Upper lobe of left lung (tissue), 6 donors: ENCODE measurements around the gene CCDC92. TPM values are rescaled to one million over a fixed set of nuclear protein-coding genes. Genes with fewer than 3 reads are reported as not detected.

Source experiments
- ATAC-seq, 2 donors: fragments of 200-7000 bp; cut with Tn5 transposase; one replicate each; pipeline ENCODE4 v1.9.1; 2022; ENCODE audit warnings: mild to moderate bottlenecking in 2 of 2, moderate library complexity in 2 of 2; ENCODE audit not compliant: low FRiP score in 2 of 2
- DNase-seq, 2 donors: peaks; one replicate each; pipeline ENCODE4 v3.0.0-alpha.2; 2019 to 2020
- H3K27ac ChIP-seq, 4 donors: fragments of 200-600 bp; sonication (generic); one replicate each; pipeline ENCODE4 v1.5.1; 2016 to 2019
- H3K27me3 ChIP-seq, 4 donors: fragments of 200-600 bp; sonication (generic); one replicate each; pipeline ENCODE4 v1.5.1; 2017 to 2019
- H3K36me3 ChIP-seq, 4 donors: fragments of 200-600 bp; sonication (generic); one replicate each; pipeline ENCODE4 v1.5.1; 2016 to 2019
- H3K4me1 ChIP-seq, 4 donors: fragments of 200-600 bp; sonication (generic); one replicate each; pipeline ENCODE4 v1.5.1; 2018 to 2019
- H3K4me3 ChIP-seq, 4 donors: fragments of 200-600 bp; sonication (generic); one replicate each; pipeline ENCODE4 v1.5.1; 2017 to 2019; ENCODE audit warnings: mild to moderate bottlenecking in 2 of 4, moderate library complexity in 1 of 4
- H3K9me3 ChIP-seq, 4 donors: fragments of 200-600 bp; sonication (generic); one replicate each; pipeline ENCODE4 v1.5.1; 2018 to 2019
- EP300 ChIP-seq, 4 donors: sonication (generic); formaldehyde crosslinking; IDR thresholded peaks; one replicate each; pipeline ENCODE4 v1.5.1; 2017; ENCODE audit warnings: antibody characterized with exemption in 4 of 4, control low read depth in 2 of 4
- POLR2A ChIP-seq, 4 donors: fragments of 450-650 bp; IDR thresholded peaks; one replicate each; pipeline ENCODE4 v1.5.1; 2016 to 2017; ENCODE audit warnings: antibody characterized with exemption in 4 of 4, mild to moderate bottlenecking in 2 of 4
- POLR2AphosphoS5 ChIP-seq, 2 donors: sonication (generic); formaldehyde crosslinking; IDR thresholded peaks; one replicate each; pipeline ENCODE4 v1.5.1; 2017; ENCODE audit warnings: antibody characterized with exemption in 2 of 2
- WGBS, 2 donors: methylation state at CpG; one replicate each; pipeline ENCODE4 v1.1.5; 2017 to 2018; 5-methylcytosine and 5-hydroxymethylcytosine counted together
- total RNA-seq, 6 donors: library from RNA; depleted of rRNA in 4 of 6; stranded (reverse); fragments of >200 nt in 4 of 6; gene quantifications; one replicate each; pipeline versions ENCODE4 v1.1.0 to v1.2.1, GENCODE V29; 2016 to 2021
- TF ChIP-seq, protein P1 (sequence below), 6 experiments: fragments of 450-650 bp in 4 of 6; fragments of 200-600 bp in 2 of 6; sonication (generic) in 2 of 6; IDR thresholded peaks; one replicate each; pipeline ENCODE4 v1.5.1; 2016 to 2019; ENCODE audit warnings: antibody characterized with exemption in 6 of 6
- donor health status: DM: no; HTN: no; CAD: no; lungs with moderate emphysema.
- donor health status: DM: no; HTN: yes; CAD: no; lungs with severe emphysema.

CCDC92 gene
- total RNA-seq, 6 donors from 2014 or later, result 33.8 to 48.9 (median 43.7) TPM

- Histone ChIP-seq H3K27ac (no peak overlapping the region), H3K36me3 (peaks cover 6 to 35% (median 21%) of the 10 kb centered on the region in 4 donors), H3K4me3 (no peak overlapping the region), H3K9me3 (no peaks in the 10 kb centered on the region), H3K4me1 (peaks cover 0 to 3% (median 3%) of the 10 kb centered on the region in 4 donors), H3K27me3 (no peaks in the 10 kb centered on the region)
- no peak for ATAC-seq
- 87 to 92% methylated on average over 7 of the region's 7 CpGs for WGBS, 2 donors
- no peak for DNase-seq
- TF ChIP-seq, protein P1, sequence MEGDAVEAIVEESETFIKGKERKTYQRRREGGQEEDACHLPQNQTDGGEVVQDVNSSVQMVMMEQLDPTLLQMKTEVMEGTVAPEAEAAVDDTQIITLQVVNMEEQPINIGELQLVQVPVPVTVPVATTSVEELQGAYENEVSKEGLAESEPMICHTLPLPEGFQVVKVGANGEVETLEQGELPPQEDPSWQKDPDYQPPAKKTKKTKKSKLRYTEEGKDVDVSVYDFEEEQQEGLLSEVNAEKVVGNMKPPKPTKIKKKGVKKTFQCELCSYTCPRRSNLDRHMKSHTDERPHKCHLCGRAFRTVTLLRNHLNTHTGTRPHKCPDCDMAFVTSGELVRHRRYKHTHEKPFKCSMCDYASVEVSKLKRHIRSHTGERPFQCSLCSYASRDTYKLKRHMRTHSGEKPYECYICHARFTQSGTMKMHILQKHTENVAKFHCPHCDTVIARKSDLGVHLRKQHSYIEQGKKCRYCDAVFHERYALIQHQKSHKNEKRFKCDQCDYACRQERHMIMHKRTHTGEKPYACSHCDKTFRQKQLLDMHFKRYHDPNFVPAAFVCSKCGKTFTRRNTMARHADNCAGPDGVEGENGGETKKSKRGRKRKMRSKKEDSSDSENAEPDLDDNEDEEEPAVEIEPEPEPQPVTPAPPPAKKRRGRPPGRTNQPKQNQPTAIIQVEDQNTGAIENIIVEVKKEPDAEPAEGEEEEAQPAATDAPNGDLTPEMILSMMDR (IDR thresholded peaks at IDR 0.05), result no peak
- TF ChIP-seq POLR2A (IDR thresholded peaks at IDR 0.05) (no peak), POLR2AphosphoS5 (IDR thresholded peaks at IDR 0.05) (no peak), EP300 (IDR thresholded peaks at IDR 0.05) (no peak)
Observed at GRCh38 chr12:124013073-124013472, 40.4 kb upstream of the CCDC92 start.

DNA sequence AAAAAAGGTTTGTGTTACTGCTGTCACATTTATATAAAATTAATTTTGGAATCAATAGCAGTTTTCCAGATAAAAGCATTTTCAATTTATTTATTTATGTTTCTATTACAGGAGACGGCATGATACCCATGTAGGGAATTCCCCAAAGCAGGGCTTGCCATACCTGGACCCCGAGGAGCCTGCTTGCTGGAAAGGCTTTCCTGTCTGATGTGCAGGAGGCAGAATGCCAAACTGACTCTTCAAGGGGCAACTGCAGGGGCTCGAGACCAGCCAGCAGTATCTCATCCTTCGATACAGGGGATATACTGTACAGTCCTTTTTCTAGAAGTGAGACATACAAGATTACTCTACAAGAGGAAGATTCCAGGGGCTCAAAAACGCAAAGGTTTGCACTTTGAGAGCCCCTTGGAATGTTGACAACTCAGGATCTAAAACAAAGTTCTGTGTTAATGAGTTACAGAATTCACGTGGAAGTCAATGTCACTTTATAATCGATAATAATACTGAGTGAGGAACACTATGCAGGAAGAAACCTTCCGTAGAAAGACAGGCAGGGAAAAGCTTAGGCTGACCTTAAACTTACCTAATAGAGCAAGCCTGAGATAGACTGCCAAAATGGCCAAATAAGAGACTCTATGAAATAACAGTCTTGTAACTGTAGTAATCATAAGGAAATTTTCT, 38.9 kb upstream of the CCDC92 start:
- no peak for DNase-seq
- Histone ChIP-seq H3K36me3 (peaks cover 6 to 35% (median 21%) of the 10 kb centered on the region in 4 donors), H3K27ac (no peak overlapping the region), H3K4me3 (no peak overlapping the region), H3K9me3 (no peaks in the 10 kb centered on the region), H3K4me1 (peaks cover 3 to 18% (median 11%) of the 10 kb centered on the region in 4 donors), H3K27me3 (no peaks in the 10 kb centered on the region)
- TF ChIP-seq EP300 (IDR thresholded peaks at IDR 0.05), result no peak
- ATAC-seq, result no peak
- WGBS, 2 donors, result 79 to 85% methylated on average over 8 of the region's 8 CpGs

DNA sequence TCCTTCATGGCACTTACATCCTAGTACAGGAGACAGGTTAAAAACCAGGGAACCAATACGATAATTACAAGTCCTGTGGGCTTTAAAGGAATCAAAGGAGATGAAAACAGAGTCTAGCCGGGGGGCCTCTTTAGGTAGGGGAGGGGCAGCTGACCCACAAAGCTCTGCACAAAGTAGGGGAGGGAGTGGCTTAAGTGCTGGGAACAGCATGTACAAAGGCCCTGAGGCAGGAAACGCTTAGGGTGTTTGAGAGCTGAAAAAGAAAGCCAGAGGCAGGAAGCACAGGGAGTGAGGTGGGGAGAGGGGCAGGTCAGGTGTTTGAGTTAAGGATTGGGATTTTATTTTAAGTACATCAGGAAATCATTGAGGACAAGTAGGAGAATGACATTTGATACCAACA, 38.1 kb upstream of the CCDC92 start:
- DNase-seq (no peak), ATAC-seq (no peak)
- no peaks in the 10 kb centered on the region for H3K9me3 ChIP-seq
- H3K36me3 ChIP-seq, result peaks cover 6 to 39% (median 21%) of the 10 kb centered on the region in 4 donors
- TF ChIP-seq, protein P1 (IDR thresholded peaks at IDR 0.05), result no peak
- TF ChIP-seq EP300 (IDR thresholded peaks at IDR 0.05), result no peak
- no peak for TF ChIP-seq POLR2A (IDR thresholded peaks at IDR 0.05)
- no peak for TF ChIP-seq POLR2AphosphoS5 (IDR thresholded peaks at IDR 0.05)
- H3K27me3 ChIP-seq, result no peaks in the 10 kb centered on the region
- WGBS, 2 donors, result 83 to 84% methylated on average over 3 of the region's 3 CpGs
- H3K4me1 ChIP-seq, result peaks cover 3 to 27% (median 13%) of the 10 kb centered on the region in 4 donors
- no peak overlapping the region for H3K4me3 ChIP-seq
- no peak overlapping the region for H3K27ac ChIP-seq

- no peak for DNase-seq
- Histone ChIP-seq H3K36me3 (peaks cover 9 to 48% (median 21%) of the 10 kb centered on the region in 4 donors), H3K4me3 (no peak overlapping the region), H3K27ac (no peak overlapping the region), H3K9me3 (no peaks in the 10 kb centered on the region), H3K4me1 (peaks cover 3 to 28% (median 13%) of the 10 kb centered on the region in 4 donors), H3K27me3 (no peaks in the 10 kb centered on the region)
- 93 to 95% methylated on average over 6 of the region's 6 CpGs for WGBS, 2 donors
- ATAC-seq, result no peak
- no peak for TF ChIP-seq POLR2AphosphoS5 (IDR thresholded peaks at IDR 0.05)
- no peak for TF ChIP-seq POLR2A (IDR thresholded peaks at IDR 0.05)
- TF ChIP-seq, protein P1 (IDR thresholded peaks at IDR 0.05), result no peak
- TF ChIP-seq EP300 (IDR thresholded peaks at IDR 0.05), result no peak
Observed at GRCh38 chr12:124009781-124010180, 37.1 kb upstream of the CCDC92 start.

DNA sequence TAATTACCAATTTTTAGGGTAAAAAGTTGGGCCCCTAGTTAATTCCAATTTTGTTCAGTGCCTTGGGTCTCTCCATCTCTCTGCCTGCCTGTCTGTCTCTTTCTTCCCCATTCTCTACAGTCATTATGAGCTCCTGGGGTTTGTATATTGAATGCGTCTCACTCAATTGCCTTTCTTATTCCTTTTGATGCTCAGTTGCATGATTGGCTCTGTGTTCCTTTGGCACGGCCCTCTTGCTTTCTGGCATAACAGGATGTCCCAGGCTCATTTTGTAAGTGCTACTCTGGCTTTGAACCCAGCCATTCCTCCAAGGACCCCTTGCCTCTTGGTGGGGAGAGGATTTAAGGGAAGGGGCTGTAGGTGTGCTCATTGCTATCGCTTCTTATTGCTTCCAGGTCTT, 36.0 kb upstream of the CCDC92 start:
- Histone ChIP-seq H3K27me3 (no peaks in the 10 kb centered on the region), H3K4me1 (peaks cover 3 to 38% (median 13%) of the 10 kb centered on the region in 4 donors), H3K9me3 (no peaks in the 10 kb centered on the region), H3K36me3 (peaks cover 14 to 54% (median 23%) of the 10 kb centered on the region in 4 donors), H3K27ac (no peak overlapping the region), H3K4me3 (no peak overlapping the region)
- no peak for TF ChIP-seq EP300 (IDR thresholded peaks at IDR 0.05)
- no peak for TF ChIP-seq POLR2A (IDR thresholded peaks at IDR 0.05)
- DNase-seq (no peak), ATAC-seq (no peak)
- 72 to 80% methylated on average over 3 of the region's 3 CpGs for WGBS, 2 donors
